SK-N-SH (cell line): Measurements from ENCODE around the gene MDM1. TPM values are rescaled to one million over a fixed set of nuclear protein-coding genes. Genes with fewer than 3 reads are reported as not detected.

Source experiments
- CTCF ChIA-PET: fragments of 300-600, 350-600 bp; formaldehyde crosslinking; extraction: SDS; loops from one replicate; lab custom pipeline; 2021; lab: Yijun Ruan, JAX
- POLR2A ChIA-PET: fragments of 350-600 bp; sonication (Branson Sonifier 250); formaldehyde crosslinking; extraction: SDS; loops from one replicate; lab custom pipeline; 2020; ENCODE audit warnings: antibody characterized with exemption, inconsistent platforms; lab: Yijun Ruan, JAX
- DNase-seq: peaks from one replicate; pipeline ENCODE4 v3.0.0; 2012
- H2AFZ ChIP-seq: fragments of 200-600 bp; sonication (generic); 2 replicates; pipeline ENCODE4 v1.8.1; 2016; ENCODE audit warnings: antibody characterized with exemption, mild to moderate bottlenecking, low read depth
- H3F3A ChIP-seq: fragments of 200-600 bp; sonication (generic); replicated peaks from 2 replicates; pipeline ENCODE3; 2016; ENCODE audit warnings: antibody characterized with exemption, mild to moderate bottlenecking; ENCODE audit not compliant: insufficient read depth
- H3K27ac ChIP-seq, 2 experiments: fragments of 200-500 bp in 1 of 2; fragments of 200-600 bp in 1 of 2; sonication (Bioruptor generic) in 1 of 2; sonication (generic), shearing (Covaris generic) in 1 of 2; 2 replicates each; pipeline versions ENCODE4 v1.5.1 to v1.6.1; 2014 to 2016; ENCODE audit warnings: low read depth in 2 of 2, inconsistent platforms in 1 of 2, low read length in 1 of 2, mild to moderate bottlenecking in 1 of 2, mixed read lengths in 1 of 2
- H3K27me3 ChIP-seq: fragments of 200-600 bp; sonication (generic), shearing (Covaris generic); 2 replicates; pipeline ENCODE4 v1.6.1; 2016; ENCODE audit warnings: mixed run types; ENCODE audit not compliant: insufficient read depth
- H3K36me3 ChIP-seq, 2 experiments: fragments of 200-500 bp in 1 of 2; fragments of 200-600 bp in 1 of 2; sonication (Bioruptor generic) in 1 of 2; sonication (generic) in 1 of 2; replicated peaks in 1 of 2; 2 replicates each; pipeline versions ENCODE3 to v1.5.1; 2014 to 2016; ENCODE audit warnings: low read length in 1 of 2, mild to moderate bottlenecking in 1 of 2; ENCODE audit not compliant: insufficient read depth in 2 of 2, control insufficient read depth in 1 of 2
- H3K4me1 ChIP-seq, 2 experiments: fragments of 200-500 bp in 1 of 2; fragments of 200-600 bp in 1 of 2; sonication (Bioruptor generic) in 1 of 2; sonication (generic), shearing (Covaris generic) in 1 of 2; 2 replicates each; pipeline versions ENCODE4 v1.5.1 to v1.6.1; 2014 to 2016; ENCODE audit warnings: low read depth in 1 of 2, low read length in 1 of 2, mixed run types in 1 of 2; ENCODE audit not compliant: insufficient read depth in 2 of 2, control insufficient read depth in 1 of 2
- H3K4me2 ChIP-seq: fragments of 200-600 bp; sonication (generic), shearing (Covaris generic); 2 replicates; pipeline ENCODE4 v1.6.1; 2017; ENCODE audit warnings: mixed run types
- H3K4me3 ChIP-seq, 2 experiments: fragments of 200-500 bp in 1 of 2; fragments of 200-600 bp in 1 of 2; sonication (Bioruptor generic) in 1 of 2; sonication (generic), shearing (Covaris generic) in 1 of 2; 2 replicates each; pipeline versions ENCODE4 v1.5.1 to v1.8.1; 2014 to 2016; ENCODE audit warnings: low read depth in 2 of 2, inconsistent platforms in 1 of 2, low read length in 1 of 2, mild to moderate bottlenecking in 1 of 2, mixed read lengths in 1 of 2, moderate library complexity in 1 of 2
- H3K79me2 ChIP-seq: fragments of 200-600 bp; sonication (generic); 2 replicates; pipeline ENCODE4 v1.8.1; 2017; ENCODE audit warnings: mild to moderate bottlenecking; ENCODE audit not compliant: insufficient read depth
- H3K9ac ChIP-seq: fragments of 200-600 bp; sonication (generic); 2 replicates; pipeline ENCODE4 v1.6.1; 2017; ENCODE audit warnings: mixed run types
- H3K9me2 ChIP-seq: fragments of 200-600 bp; sonication (generic); 2 replicates; pipeline ENCODE4 v1.6.1; 2017; ENCODE audit warnings: mixed run types
- H3K9me3 ChIP-seq: fragments of 200-600 bp; sonication (generic); 2 replicates; pipeline ENCODE4 v1.6.1; 2017; ENCODE audit warnings: mixed run types, mild to moderate bottlenecking, moderate library complexity
- H4K20me1 ChIP-seq: fragments of 200-600 bp; sonication (generic); 2 replicates; pipeline ENCODE4 v1.6.1; 2017; ENCODE audit warnings: mild to moderate bottlenecking, mixed run types; ENCODE audit not compliant: insufficient read depth
- FOXM1 ChIP-seq: IDR thresholded peaks from 2 replicates; pipeline ENCODE4 v1.4.0; 2012; ENCODE audit warnings: low read depth, mild to moderate bottlenecking
- GABPA ChIP-seq: IDR thresholded peaks from 2 replicates; pipeline ENCODE4 v1.4.0; 2012; ENCODE audit warnings: low read depth, mild to moderate bottlenecking
- IRF3 ChIP-seq: fragments of 150-350 bp; IDR thresholded peaks from 2 replicates; pipeline ENCODE4 v1.6.1; 2016; ENCODE audit warnings: mild to moderate bottlenecking, low read depth, low read length
- MXI1 ChIP-seq: IDR thresholded peaks from 2 replicates; pipeline ENCODE4 v1.6.1; 2012; ENCODE audit warnings: mild to moderate bottlenecking, low read depth, low read length, improper control_type of control experiment
- NRF1 ChIP-seq: IDR thresholded peaks from 2 replicates; pipeline ENCODE4 v1.6.1; 2012; ENCODE audit warnings: low read depth, mild to moderate bottlenecking, low read length
- PBX3 ChIP-seq: IDR thresholded peaks from 2 replicates; pipeline ENCODE4; 2012
- RAD21 ChIP-seq: IDR thresholded peaks from 2 replicates; pipeline ENCODE4 v1.6.1; 2012; ENCODE audit warnings: mild to moderate bottlenecking, low read length
- RCOR1 ChIP-seq: fragments of 150-350 bp; IDR thresholded peaks from 2 replicates; pipeline ENCODE4 v1.6.1; 2017; ENCODE audit warnings: antibody characterized with exemption, low read length
- ZBTB33 ChIP-seq: IDR thresholded peaks from 2 replicates; pipeline ENCODE4 v1.4.0; 2012; ENCODE audit warnings: low read depth, borderline replicate concordance
- WGBS: methylation state at CpG from one replicate; pipeline ENCODE4 v1.1.6; 2017; ENCODE audit warnings: low lambda C conversion rate; 5-methylcytosine and 5-hydroxymethylcytosine counted together
- polyA plus RNA-seq, 3 experiments: library from polyadenylated mRNA; depleted of rRNA; stranded (reverse); fragments of >200 nt; gene quantifications; 2 replicates each; pipeline ENCODE4 v1.2.3, GENCODE V29; 2012
- TF ChIP-seq, protein P1 (sequence below): IDR thresholded peaks from 2 replicates; pipeline ENCODE4 v1.4.0; 2012; ENCODE audit warnings: low read depth
- TF ChIP-seq, protein P2 (sequence below): IDR thresholded peaks from 2 replicates; pipeline ENCODE4 v1.6.1; 2012; ENCODE audit warnings: mild to moderate bottlenecking, low read depth, low read length, moderate library complexity
- TF ChIP-seq, protein P3 (sequence below): fragments of 150-350 bp; IDR thresholded peaks from 2 replicates; pipeline ENCODE4 v1.6.1; 2017; ENCODE audit warnings: antibody characterized with exemption, low read length, low read depth, borderline replicate concordance

Gene MDM1
- polyA plus RNA-seq, 1 of the 3 experiments (the other 2 are of a cell fraction) = 7.4 TPM

GRCh38 chr12:68297929-68298328 is 34.2 kb downstream of the MDM1 start:
- 79% methylated on average over 4 of the region's 4 CpGs for WGBS
- POLR2A ChIA-PET = no interaction called here

DNA sequence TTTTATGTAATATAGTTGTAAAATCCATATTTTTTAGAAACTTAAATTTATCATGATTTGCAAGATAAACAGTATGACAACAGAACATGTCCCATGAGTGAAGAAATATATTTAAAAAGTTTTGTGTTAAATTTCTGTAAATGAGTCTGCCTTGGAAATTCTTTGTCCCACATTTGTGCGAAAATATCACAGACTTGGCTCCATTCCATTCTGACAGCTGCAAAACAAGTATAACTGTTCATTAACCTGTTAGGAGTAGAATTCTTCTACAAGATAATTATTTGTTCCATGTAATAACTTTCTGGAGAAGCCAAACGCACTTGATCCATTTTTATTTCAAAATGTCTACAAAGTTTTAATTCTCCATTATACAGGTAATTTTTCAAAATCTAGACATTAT is 37.9 kb downstream of the MDM1 start:
- H3F3A ChIP-seq = no peaks in the 10 kb centered on the region
- TF ChIP-seq, protein P1, sequence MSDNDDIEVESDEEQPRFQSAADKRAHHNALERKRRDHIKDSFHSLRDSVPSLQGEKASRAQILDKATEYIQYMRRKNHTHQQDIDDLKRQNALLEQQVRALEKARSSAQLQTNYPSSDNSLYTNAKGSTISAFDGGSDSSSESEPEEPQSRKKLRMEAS = no peak
- TF ChIP-seq, protein P2, sequence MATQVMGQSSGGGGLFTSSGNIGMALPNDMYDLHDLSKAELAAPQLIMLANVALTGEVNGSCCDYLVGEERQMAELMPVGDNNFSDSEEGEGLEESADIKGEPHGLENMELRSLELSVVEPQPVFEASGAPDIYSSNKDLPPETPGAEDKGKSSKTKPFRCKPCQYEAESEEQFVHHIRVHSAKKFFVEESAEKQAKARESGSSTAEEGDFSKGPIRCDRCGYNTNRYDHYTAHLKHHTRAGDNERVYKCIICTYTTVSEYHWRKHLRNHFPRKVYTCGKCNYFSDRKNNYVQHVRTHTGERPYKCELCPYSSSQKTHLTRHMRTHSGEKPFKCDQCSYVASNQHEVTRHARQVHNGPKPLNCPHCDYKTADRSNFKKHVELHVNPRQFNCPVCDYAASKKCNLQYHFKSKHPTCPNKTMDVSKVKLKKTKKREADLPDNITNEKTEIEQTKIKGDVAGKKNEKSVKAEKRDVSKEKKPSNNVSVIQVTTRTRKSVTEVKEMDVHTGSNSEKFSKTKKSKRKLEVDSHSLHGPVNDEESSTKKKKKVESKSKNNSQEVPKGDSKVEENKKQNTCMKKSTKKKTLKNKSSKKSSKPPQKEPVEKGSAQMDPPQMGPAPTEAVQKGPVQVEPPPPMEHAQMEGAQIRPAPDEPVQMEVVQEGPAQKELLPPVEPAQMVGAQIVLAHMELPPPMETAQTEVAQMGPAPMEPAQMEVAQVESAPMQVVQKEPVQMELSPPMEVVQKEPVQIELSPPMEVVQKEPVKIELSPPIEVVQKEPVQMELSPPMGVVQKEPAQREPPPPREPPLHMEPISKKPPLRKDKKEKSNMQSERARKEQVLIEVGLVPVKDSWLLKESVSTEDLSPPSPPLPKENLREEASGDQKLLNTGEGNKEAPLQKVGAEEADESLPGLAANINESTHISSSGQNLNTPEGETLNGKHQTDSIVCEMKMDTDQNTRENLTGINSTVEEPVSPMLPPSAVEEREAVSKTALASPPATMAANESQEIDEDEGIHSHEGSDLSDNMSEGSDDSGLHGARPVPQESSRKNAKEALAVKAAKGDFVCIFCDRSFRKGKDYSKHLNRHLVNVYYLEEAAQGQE = no peak
- TF ChIP-seq PBX3 (no peak), RCOR1 (no peak), FOXM1 (no peak)

More at GRCh38 chr12:68297929-68298328, 34.2 kb downstream of the MDM1 start:
- DNase-seq = no peak
- H4K20me1 ChIP-seq = no peaks in the 10 kb centered on the region
- H3K4me3 ChIP-seq = no peak overlapping the region
- H2AFZ ChIP-seq = no peak overlapping the region
- CTCF ChIA-PET = interaction anchor here (0.8 to 1.4 kb wide), 2 partner anchors 18 to 75 kb away, joined by 4 to 5 read pairs; no protein-coding TSS in a partner anchor
- peaks cover 32 to 44% of the 10 kb centered on the region in 2 experiments for H3K36me3 ChIP-seq
- no peaks in the 10 kb centered on the region for H3K9me3 ChIP-seq
- peaks cover 7% of the 10 kb centered on the region; the same call in 1 of the 2 replicates for H3K79me2 ChIP-seq
- TF ChIP-seq, protein P3, sequence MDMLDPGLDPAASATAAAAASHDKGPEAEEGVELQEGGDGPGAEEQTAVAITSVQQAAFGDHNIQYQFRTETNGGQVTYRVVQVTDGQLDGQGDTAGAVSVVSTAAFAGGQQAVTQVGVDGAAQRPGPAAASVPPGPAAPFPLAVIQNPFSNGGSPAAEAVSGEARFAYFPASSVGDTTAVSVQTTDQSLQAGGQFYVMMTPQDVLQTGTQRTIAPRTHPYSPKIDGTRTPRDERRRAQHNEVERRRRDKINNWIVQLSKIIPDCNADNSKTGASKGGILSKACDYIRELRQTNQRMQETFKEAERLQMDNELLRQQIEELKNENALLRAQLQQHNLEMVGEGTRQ = no peak
- no peak for TF ChIP-seq ZBTB33
- no peak for TF ChIP-seq IRF3
- TF ChIP-seq NRF1 = no peak
- TF ChIP-seq MXI1 = no peak
- no peak for TF ChIP-seq GABPA
- TF ChIP-seq RAD21 = no peak
- TF ChIP-seq, protein P1 = no peak
- no peaks in the 10 kb centered on the region; a peak in 1 of 4 replicates for H3K4me1 ChIP-seq
- no peaks in the 10 kb centered on the region for H3F3A ChIP-seq
- H3K9me2 ChIP-seq = no peaks in the 10 kb centered on the region
- H3K9ac ChIP-seq = no peak overlapping the region
- no peaks in the 10 kb centered on the region for H3K27me3 ChIP-seq
- H3K27ac ChIP-seq = no peak overlapping the region
- no peak overlapping the region for H3K4me2 ChIP-seq

More for the DNA sequence above, 37.9 kb downstream of the MDM1 start:
- Histone ChIP-seq H3K4me3 (no peak overlapping the region), H4K20me1 (no peaks in the 10 kb centered on the region), H3K36me3 (peaks cover 13 to 21% of the 10 kb centered on the region in 2 experiments), H3K9ac (no peak overlapping the region), H3K9me3 (no peaks in the 10 kb centered on the region), H3K9me2 (no peaks in the 10 kb centered on the region), H3K27ac (no peak overlapping the region), H3K4me1 (peaks cover 0 to 3% of the 10 kb centered on the region in 2 experiments; a peak in 2 of 4 replicates), H3K27me3 (no peaks in the 10 kb centered on the region), H2AFZ (no peak overlapping the region), H3K4me2 (no peak overlapping the region), H3K79me2 (peaks cover 7% of the 10 kb centered on the region; the same call in 1 of the 2 replicates)
- POLR2A ChIA-PET = no interaction called here
- CTCF ChIA-PET = interaction anchor here (1.4 kb wide), 1 partner anchor 10 kb away, joined by 4 read pairs; no protein-coding TSS in a partner anchor
- DNase-seq = no peak
- WGBS = 86% methylated on average over 2 of the region's 2 CpGs
